IgD-negative memory B cell (primary cell): ENCODE data around the gene COPS2. TPM values are rescaled to one million over a fixed set of nuclear protein-coding genes. Genes with fewer than 3 reads are reported as not detected.

Experiments used
- H3K27ac Mint-ChIP-seq, 3 donors: one replicate each; pipeline ENCODE4 v1.8.0; 2020 to 2022; ENCODE audit warnings: mild to moderate bottlenecking in 3 of 3, mixed read lengths in 3 of 3, moderate library complexity in 1 of 3
- H3K27me3 Mint-ChIP-seq: one replicate; pipeline ENCODE4 v1.8.0; 2021; ENCODE audit warnings: mixed read lengths
- H3K36me3 Mint-ChIP-seq: one replicate; pipeline ENCODE4 v1.8.0; 2020; ENCODE audit warnings: mild to moderate bottlenecking, mixed read lengths
- H3K4me1 Mint-ChIP-seq, 3 donors: one replicate each; pipeline ENCODE4 v1.8.0; 2020 to 2022; ENCODE audit warnings: mixed read lengths in 3 of 3, mild to moderate bottlenecking in 1 of 3
- H3K4me3 Mint-ChIP-seq, 4 donors: one replicate each; pipeline ENCODE4 v1.8.0; 2020 to 2022; ENCODE audit warnings: mild to moderate bottlenecking in 4 of 4, mixed read lengths in 4 of 4, moderate library complexity in 3 of 4
- H3K9me3 Mint-ChIP-seq, 3 donors: one replicate each; pipeline ENCODE4 v1.8.0; 2020 to 2021; ENCODE audit warnings: mixed read lengths in 3 of 3, mild to moderate bottlenecking in 1 of 3
- polyA plus RNA-seq: library from polyadenylated mRNA; unstranded; fragments of 300-500 nt; fragmentation: Illumina TruSeq; gene quantifications from one replicate; pipeline ENCODE4 v1.2.3, GENCODE V29; 2021

Gene COPS2
- polyA plus RNA-seq, 1 donor from 2014 or later, result 27.3 TPM

DNA sequence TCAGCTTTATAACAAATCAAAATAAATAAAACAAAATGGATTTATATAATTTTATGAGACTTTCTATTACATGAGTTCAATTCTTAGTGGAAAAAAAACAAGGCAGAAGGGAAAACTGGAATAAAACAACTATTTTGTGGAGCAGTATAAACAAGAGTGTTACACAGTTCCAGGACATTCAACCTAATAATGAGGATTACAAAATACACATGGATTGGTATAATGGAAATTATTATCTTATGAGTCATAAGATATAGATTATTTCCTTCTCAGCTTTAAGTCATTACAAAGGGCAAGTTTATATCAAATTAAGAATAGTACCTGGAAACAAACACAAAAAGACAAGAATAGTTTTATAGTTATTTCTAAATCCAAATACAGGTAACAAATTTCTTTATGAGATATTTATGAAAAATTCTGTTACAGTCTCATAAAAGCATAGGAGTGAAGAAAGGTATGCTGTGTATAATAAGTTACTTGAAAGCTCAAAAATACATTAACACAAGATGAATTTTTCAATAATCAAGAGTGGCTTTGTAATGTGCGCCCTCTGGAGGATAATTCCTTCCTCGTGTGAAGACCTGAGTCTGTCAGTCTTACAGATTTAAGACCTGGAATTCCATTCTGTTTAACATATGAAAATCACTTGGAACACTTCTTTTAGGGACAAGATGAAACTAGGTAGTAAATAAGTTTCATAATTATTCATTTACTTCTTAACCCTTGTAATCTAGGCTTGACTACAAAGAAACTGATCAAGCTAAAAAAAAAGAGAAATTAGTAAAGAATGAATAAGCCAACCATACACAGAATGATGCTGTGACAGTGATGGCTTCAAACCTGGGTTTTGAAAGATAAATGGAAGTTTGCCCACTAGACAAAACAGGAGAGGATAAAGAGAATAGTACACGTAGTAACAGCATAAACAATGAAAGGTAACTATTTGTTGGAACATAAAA, 9.5 kb downstream of the COPS2 start:
- no peak overlapping the region for H3K4me3 Mint-ChIP-seq
- peaks cover 3% of the 10 kb centered on the region for H3K36me3 Mint-ChIP-seq
- no peak overlapping the region for H3K27ac Mint-ChIP-seq
- H3K4me1 Mint-ChIP-seq, result peaks cover 9 to 38% (median 21%) of the 10 kb centered on the region in 3 donors
- H3K27me3 Mint-ChIP-seq, result no peaks in the 10 kb centered on the region
- H3K9me3 Mint-ChIP-seq, result no peaks in the 10 kb centered on the region

DNA sequence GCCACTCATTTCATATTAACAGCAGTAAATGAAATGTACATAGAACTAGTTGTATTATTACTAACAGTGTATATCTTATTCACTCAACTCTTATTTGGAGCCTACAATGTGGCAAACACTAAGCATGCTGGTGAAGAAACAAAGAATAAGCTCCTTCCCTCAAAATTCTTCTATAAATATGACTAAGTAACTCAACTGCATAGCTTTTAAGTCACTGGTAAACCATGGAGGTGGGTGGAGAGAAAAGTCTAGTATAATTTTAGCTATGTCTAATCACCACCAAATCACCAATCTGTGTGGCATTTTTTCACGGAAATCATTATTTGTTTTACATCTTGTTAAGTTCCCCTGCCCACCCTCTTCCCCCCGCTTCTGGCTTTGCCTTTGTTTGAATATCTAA, 17.5 kb downstream of the COPS2 start:
- Mint-ChIP-seq H3K27me3 (no peaks in the 10 kb centered on the region), H3K9me3 (no peaks in the 10 kb centered on the region), H3K4me3 (no peak overlapping the region), H3K4me1 (peaks cover 0 to 3% (median 2%) of the 10 kb centered on the region in 3 donors), H3K36me3 (peaks cover 3% of the 10 kb centered on the region), H3K27ac (no peak overlapping the region)

GRCh38 chr15:49135911-49136310, 19.5 kb downstream of the COPS2 start:
- H3K4me1 Mint-ChIP-seq, result peaks cover 0 to 3% (median 2%) of the 10 kb centered on the region in 3 donors
- no peak overlapping the region for H3K27ac Mint-ChIP-seq
- peaks cover 4% of the 10 kb centered on the region for H3K36me3 Mint-ChIP-seq
- H3K4me3 Mint-ChIP-seq, result no peak overlapping the region
- no peaks in the 10 kb centered on the region for H3K27me3 Mint-ChIP-seq
- H3K9me3 Mint-ChIP-seq, result no peaks in the 10 kb centered on the region

DNA sequence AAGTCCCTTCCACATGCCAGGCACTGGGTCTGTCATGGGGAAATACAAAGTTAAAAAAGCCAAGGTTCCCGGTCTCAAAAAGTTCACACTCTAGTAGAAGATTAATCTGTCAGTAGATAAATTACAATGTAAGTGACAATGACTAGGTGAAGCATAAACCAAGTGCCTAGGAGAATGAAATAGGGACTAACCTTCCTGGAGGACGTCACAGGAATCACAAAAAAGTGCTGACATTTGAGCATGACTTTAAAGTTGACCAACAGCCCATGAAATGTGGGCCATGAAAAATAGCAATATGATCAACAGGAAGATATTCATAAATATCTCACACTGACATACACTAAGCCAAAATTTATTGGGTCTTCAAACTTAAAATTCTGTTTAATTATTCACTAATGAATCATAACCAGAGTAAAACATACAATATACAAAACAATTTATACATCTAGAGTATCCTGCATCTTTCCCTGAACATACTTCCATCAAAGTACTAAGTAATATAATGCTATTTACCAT, 20.0 kb downstream of the COPS2 start:
- Mint-ChIP-seq H3K36me3 (peaks cover 4% of the 10 kb centered on the region), H3K4me1 (peaks cover 0 to 2% (median 0%) of the 10 kb centered on the region in 3 donors), H3K27me3 (no peaks in the 10 kb centered on the region), H3K27ac (no peak overlapping the region), H3K9me3 (no peaks in the 10 kb centered on the region), H3K4me3 (no peak overlapping the region)

DNA sequence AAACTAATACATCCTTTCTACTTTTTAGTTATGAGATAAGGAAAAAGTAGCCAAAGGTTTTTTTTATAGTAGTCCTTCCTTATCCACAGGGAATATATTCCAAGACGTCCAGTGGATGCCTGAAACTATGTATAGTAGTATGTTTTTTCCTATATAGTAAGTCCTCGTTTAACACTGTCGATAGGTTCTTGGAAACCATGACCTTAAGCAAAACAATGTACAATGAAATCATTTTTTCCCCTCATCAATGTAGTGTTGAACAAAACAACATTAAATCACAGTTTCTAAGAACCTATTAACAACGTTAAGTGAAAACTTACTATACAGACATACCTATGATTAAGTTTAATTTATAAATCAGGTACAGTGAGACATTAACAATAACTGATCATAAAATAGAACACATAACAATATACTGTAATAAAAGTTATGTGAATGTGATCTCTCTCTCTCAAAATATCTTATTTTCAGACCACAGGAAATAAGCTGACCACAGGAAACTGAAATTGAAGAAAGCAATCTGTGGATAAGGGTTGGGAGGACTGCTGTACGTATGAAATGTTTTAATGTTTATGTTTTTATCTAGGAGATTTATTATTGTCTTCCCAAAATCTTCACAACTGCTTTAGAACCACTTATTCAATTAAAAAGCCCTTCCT, 20.6 kb downstream of the COPS2 start:
- no peaks in the 10 kb centered on the region for H3K9me3 Mint-ChIP-seq
- no peak overlapping the region for H3K4me3 Mint-ChIP-seq
- peaks cover 0 to 2% (median 0%) of the 10 kb centered on the region in 3 donors for H3K4me1 Mint-ChIP-seq
- H3K36me3 Mint-ChIP-seq, result peaks cover 4% of the 10 kb centered on the region
- H3K27ac Mint-ChIP-seq, result no peak overlapping the region
- no peaks in the 10 kb centered on the region for H3K27me3 Mint-ChIP-seq

DNA sequence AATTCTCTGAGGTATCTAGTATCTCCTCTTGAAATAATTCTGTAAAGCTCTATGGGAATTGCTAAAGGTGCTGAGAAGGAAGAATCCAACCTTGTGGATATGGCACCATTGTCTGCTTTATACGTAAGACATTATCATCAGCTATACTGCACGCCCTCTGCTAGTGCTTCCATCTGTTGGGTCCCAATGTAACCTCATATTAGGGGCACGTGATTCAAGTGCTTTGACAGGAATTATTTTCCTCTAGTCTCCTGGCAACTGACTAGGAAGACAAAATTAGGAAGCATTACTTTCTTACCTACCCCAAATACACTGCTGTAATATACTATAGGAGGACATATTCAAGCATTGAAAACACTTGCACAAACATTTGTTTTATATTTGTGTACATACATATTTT, 24.0 kb downstream of the COPS2 start:
- Mint-ChIP-seq H3K4me3 (no peak overlapping the region), H3K27me3 (no peaks in the 10 kb centered on the region), H3K27ac (no peak overlapping the region), H3K9me3 (no peaks in the 10 kb centered on the region), H3K36me3 (peaks cover 7% of the 10 kb centered on the region), H3K4me1 (peaks cover 0 to 2% (median 0%) of the 10 kb centered on the region in 3 donors)

DNA sequence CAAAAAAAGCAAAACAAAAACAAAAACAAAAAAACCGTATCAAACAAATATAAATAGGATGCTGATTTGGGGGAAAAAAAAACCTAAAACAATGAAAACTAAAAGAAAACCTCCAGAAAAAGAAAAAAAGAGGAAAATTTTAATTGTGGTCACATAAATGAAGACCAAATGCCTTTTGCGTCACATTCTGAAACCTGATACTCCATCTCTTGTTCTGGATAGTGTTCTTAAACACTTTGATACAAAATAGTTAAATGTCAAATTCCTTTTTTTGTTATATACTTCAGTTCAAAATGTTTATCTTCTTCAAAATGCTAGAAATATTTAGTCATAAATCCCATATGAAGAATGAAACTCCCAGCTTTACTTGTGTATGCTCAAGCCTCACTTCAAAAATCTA, 31.0 kb downstream of the COPS2 start:
- Mint-ChIP-seq H3K27ac (no peak overlapping the region), H3K27me3 (no peaks in the 10 kb centered on the region), H3K36me3 (peaks cover 5% of the 10 kb centered on the region), H3K9me3 (no peaks in the 10 kb centered on the region), H3K4me1 (no peaks in the 10 kb centered on the region), H3K4me3 (no peak overlapping the region)

DNA sequence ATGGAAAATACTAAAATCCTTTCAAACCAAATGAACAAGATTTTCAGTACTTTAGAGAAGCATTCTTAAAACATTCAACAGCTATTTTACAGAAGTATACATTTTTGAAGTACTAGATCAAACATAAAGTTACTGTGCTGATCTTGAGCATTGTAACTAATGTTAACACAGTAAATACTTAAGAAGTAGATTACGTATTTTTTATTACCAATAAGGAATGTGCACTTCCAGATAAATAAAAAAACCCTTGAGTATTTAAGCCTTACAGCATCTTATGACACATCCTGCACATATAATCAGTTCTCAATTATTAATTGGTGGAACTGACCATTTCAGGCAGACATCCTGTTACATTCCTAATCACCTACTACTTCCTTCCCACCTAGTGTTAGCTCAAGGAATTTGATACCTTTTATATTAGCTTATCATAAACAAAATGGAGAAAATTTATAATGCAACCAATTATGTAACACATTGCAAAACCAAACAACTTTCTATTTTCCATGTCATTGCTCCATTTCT, 32.8 kb downstream of the COPS2 start:
- Mint-ChIP-seq H3K4me1 (no peaks in the 10 kb centered on the region), H3K27ac (no peak overlapping the region), H3K27me3 (no peaks in the 10 kb centered on the region), H3K9me3 (no peaks in the 10 kb centered on the region), H3K4me3 (no peak overlapping the region), H3K36me3 (peaks cover 3% of the 10 kb centered on the region)

GRCh38 chr15:49121901-49122300, 33.5 kb downstream of the COPS2 start:
- no peak overlapping the region for H3K4me3 Mint-ChIP-seq
- peaks cover 3% of the 10 kb centered on the region for H3K36me3 Mint-ChIP-seq
- H3K27ac Mint-ChIP-seq, result no peak overlapping the region
- no peaks in the 10 kb centered on the region for H3K27me3 Mint-ChIP-seq
- no peaks in the 10 kb centered on the region for H3K9me3 Mint-ChIP-seq
- H3K4me1 Mint-ChIP-seq, result no peaks in the 10 kb centered on the region

DNA sequence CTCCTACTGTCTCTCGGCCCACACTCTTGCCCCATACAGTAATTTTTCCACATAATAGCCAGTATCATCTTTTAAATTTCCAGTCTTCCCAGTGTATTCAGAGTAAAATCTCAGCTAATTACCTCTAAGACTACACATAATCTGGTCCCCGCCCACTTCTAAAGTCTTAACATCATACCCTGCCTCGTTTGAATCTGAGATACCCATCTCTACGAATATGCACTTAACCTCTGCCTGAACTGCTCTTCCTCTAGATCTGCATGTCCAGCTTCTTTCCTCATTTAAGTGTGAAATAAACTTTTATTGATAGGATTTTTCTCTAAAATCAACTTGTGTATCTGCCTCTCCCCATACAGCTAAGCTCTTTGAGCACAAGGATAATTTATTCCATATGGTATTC, 34.6 kb downstream of the COPS2 start:
- H3K36me3 Mint-ChIP-seq, result peaks cover 3% of the 10 kb centered on the region
- H3K27ac Mint-ChIP-seq, result no peak overlapping the region
- H3K4me1 Mint-ChIP-seq, result no peaks in the 10 kb centered on the region
- H3K4me3 Mint-ChIP-seq, result no peak overlapping the region
- H3K9me3 Mint-ChIP-seq, result no peaks in the 10 kb centered on the region
- H3K27me3 Mint-ChIP-seq, result no peaks in the 10 kb centered on the region

DNA sequence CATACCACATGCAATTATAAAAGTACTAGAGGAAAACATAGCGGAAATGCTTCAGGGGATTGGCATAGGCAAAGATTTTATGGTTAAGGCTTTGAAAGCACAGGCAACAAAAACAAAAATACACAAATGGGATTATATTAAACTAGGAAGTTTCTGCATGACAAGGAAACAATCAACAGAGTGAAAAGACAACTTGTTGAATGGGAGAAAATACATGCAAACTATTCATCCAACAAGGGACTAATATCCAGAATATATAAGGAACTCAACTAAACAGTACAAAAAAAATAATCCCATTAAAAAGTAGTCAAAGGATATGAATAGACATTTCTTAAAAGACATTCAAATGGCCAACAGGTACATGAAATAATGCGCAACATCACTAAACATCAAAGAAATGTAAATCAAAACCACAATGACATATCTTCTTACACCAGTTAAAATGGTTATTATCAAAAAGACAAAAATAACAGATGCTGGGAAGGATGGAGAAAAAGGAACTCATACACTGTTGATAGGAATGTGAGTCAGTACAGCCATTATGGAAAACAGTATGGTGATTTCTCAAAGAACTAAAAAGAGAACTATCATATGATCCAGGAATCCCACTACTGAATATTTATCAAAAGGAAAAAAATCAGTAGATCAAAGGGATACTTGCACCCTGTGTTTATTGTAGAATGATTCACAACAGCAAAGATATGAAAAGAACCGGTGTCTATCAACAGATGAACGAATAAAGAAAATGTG, 39.1 kb downstream of the COPS2 start:
- Mint-ChIP-seq H3K9me3 (peaks cover 6 to 23% (median 7%) of the 10 kb centered on the region in 3 donors), H3K36me3 (peaks cover 19% of the 10 kb centered on the region), H3K27me3 (no peaks in the 10 kb centered on the region), H3K27ac (peak overlapping the region in 1 of 3 donors; percentile 44), H3K4me3 (no peak overlapping the region), H3K4me1 (no peaks in the 10 kb centered on the region)

GRCh38 chr15:49115062-49115461, 40.3 kb downstream of the COPS2 start:
- Mint-ChIP-seq H3K27ac (no peak overlapping the region), H3K4me3 (no peak overlapping the region), H3K9me3 (peaks cover 6 to 24% (median 7%) of the 10 kb centered on the region in 3 donors), H3K27me3 (no peaks in the 10 kb centered on the region), H3K4me1 (no peaks in the 10 kb centered on the region), H3K36me3 (peaks cover 19% of the 10 kb centered on the region)

DNA sequence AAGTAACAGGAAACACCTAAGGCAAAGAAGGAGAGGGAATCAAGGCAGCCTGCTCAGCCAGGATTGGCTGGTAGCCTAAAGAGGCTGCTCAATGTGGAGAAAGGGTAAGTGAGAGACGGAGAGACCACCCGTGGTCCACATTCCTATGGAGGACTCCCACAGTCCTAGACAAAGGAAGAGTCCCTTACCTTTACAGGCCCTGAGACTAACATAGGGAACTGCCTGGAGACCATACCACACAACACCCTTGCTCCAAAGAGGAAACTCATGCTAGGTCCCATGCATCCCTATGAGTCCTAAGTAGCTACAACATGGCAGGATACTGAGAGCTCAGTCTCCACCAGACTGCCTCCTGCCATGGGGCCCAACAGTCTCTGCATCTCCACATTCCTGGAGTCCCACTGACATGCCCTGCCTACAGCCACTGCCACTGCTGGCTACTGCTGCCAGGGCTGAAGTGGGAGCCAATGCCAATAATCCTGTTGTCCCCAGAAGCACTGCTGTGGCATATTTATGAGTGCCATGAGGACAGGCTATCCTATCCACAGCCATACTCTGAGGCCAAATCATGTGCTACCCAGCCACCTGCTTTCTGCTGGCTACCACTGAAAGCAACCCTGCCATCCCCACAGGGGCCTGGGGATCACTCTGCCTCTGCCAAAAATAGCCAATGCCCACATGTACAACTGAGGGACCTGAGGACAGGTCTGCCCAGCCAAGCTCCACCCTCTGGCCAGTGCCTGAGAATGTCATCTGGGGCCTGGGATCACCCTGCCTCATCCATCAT, 45.0 kb downstream of the COPS2 start:
- peaks cover 26% of the 10 kb centered on the region for H3K36me3 Mint-ChIP-seq
- no peaks in the 10 kb centered on the region for H3K27me3 Mint-ChIP-seq
- H3K27ac Mint-ChIP-seq, result no peak overlapping the region
- no peaks in the 10 kb centered on the region for H3K4me1 Mint-ChIP-seq
- no peak overlapping the region for H3K4me3 Mint-ChIP-seq
- peaks cover 6 to 24% (median 7%) of the 10 kb centered on the region in 3 donors for H3K9me3 Mint-ChIP-seq

- H3K4me3 Mint-ChIP-seq, result no peak overlapping the region
- H3K36me3 Mint-ChIP-seq, result peaks cover 7% of the 10 kb centered on the region
- peak overlapping the region in 1 of 3 donors; percentile 31 for H3K27ac Mint-ChIP-seq
- no peaks in the 10 kb centered on the region for H3K9me3 Mint-ChIP-seq
- H3K4me1 Mint-ChIP-seq, result no peaks in the 10 kb centered on the region
- H3K27me3 Mint-ChIP-seq, result no peaks in the 10 kb centered on the region
These were observed 52.4 kb downstream of the COPS2 start for GRCh38 chr15:49103002-49103401.
